ENCODE data around the gene SPPL3.

Gene SPPL3

DNA sequence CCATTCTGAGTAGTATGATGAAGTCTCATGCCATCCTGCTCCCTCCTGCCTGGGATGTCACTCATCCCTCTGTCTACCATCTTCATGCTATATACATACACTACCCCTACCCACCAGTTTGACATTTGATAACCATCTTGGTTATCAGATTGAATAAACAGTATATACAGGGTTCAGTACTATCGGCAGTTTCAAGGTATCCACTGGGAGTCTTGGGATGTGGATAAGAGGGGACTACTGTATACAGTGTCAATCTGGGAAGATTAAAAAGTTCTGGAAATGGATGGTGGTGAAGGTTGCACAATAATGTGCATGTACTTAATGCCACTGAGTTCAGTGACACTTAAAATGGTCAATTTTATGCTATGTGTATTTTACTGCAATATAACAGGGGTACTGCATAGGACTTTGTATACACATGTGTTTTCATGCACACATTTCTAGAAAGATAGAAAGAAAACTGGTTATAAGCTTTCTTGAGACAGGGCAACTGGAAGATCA lies 22.1 kb downstream of the SPPL3 start:
- no peak for TF ChIP-seq ZFX (IDR thresholded peaks at IDR 0.05)
- TF ChIP-seq, protein P1, sequence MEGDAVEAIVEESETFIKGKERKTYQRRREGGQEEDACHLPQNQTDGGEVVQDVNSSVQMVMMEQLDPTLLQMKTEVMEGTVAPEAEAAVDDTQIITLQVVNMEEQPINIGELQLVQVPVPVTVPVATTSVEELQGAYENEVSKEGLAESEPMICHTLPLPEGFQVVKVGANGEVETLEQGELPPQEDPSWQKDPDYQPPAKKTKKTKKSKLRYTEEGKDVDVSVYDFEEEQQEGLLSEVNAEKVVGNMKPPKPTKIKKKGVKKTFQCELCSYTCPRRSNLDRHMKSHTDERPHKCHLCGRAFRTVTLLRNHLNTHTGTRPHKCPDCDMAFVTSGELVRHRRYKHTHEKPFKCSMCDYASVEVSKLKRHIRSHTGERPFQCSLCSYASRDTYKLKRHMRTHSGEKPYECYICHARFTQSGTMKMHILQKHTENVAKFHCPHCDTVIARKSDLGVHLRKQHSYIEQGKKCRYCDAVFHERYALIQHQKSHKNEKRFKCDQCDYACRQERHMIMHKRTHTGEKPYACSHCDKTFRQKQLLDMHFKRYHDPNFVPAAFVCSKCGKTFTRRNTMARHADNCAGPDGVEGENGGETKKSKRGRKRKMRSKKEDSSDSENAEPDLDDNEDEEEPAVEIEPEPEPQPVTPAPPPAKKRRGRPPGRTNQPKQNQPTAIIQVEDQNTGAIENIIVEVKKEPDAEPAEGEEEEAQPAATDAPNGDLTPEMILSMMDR (conservative IDR thresholded peaks at IDR 0.05): no peak

DNA sequence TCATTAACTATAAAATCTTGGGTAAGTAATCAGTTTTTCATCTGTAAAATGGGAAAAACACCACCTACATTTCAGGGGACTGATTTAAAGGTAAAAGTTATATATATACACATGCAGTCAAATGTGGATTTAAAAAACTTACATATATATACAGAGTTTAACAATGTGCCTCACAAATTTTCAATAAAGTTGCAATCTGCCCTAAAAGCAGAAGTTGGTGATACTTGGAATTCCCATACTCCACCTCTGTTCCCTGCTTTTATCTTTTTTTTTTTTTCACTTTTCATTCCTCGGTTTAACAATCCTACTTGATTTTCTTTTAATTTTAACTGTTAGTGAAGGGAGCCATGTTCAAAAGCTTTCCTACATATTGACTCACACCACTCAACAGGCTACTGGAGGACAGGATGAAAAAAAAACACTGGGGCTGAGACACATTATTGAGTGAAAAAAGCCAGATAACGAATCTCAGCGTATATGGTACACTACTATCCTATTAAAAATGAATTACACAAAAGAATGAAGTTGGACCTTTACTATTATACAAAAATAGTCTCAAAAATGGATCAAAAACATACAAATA lies 24.3 kb downstream of the SPPL3 start:
- H3K27ac ChIP-seq: no peak overlapping the region
- TF ChIP-seq, protein P1 (conservative IDR thresholded peaks at IDR 0.05): no peak
- TF ChIP-seq ZFX (IDR thresholded peaks at IDR 0.05): no peak

More for the DNA sequence above, 22.1 kb downstream of the SPPL3 start:
- no peak overlapping the region for H3K27ac ChIP-seq

GRCh38 chr12:120879102-120879501 lies 25.1 kb downstream of the SPPL3 start:
- no peak for TF ChIP-seq ZFX (IDR thresholded peaks at IDR 0.05)
- no peak overlapping the region for H3K27ac ChIP-seq

DNA sequence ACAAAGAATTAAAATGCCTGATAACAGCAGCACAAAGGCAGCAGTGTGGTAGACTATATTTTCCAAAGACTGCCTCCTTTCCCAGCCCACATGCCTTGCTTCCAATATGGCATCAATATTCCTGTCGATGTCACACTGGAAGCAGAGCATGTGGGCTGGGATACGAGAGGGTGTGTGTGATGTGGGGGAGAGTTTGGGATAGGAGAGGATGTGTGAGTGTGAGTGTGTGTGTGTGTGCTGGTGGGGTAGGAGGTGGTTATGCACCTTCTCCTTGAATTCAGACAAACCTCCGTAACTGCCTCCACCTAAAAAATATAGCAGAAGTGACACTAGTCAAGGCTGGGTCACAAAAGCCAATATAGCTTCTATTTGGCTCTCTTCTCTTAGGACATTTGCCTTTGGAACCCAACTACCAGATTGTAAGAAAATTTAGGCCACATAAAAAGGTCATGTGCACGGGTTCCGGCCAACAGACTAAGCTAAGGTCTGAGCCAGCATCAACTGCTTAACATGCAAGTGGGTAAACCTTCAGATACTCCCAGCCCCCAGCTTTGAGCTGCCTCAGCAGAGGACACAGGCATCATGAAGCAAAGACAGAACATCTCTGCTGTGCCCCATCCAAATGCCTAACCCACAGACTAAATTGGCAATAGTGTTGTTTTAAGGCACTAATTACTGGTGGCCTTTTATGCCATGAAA lies 29.5 kb downstream of the SPPL3 start:
- H3K27ac ChIP-seq: no peak overlapping the region
- TF ChIP-seq, protein P1 (conservative IDR thresholded peaks at IDR 0.05): no peak
- no peak for TF ChIP-seq ZFX (IDR thresholded peaks at IDR 0.05)

- TF ChIP-seq, protein P1 (conservative IDR thresholded peaks at IDR 0.05): no peak
- TF ChIP-seq ZFX (IDR thresholded peaks at IDR 0.05): no peak
- no peak overlapping the region for H3K27ac ChIP-seq
These were observed 30.9 kb downstream of the SPPL3 start for GRCh38 chr12:120873226-120873625.

DNA sequence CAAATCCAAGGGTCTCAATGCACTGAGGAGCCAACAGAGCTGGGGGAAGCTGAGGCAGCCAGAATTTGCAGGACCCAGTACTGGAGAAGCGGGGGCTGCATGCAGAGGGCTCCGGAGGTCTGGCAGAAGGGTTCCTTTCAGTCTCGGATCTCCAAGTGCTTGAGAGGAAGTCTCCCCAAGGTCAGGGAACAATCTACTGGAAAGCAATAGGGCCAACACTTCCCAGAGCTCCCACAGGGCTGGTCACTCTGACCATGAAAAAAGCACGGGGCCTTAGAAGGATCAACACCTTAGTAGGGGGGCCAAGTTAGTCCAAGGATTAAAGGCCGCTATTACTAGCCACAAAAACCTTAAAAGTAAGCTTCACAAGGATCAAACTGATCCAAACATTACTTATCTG lies 31.7 kb downstream of the SPPL3 start:
- H3K27ac ChIP-seq: no peak overlapping the region
- no peak for TF ChIP-seq ZFX (IDR thresholded peaks at IDR 0.05)
- TF ChIP-seq, protein P1 (conservative IDR thresholded peaks at IDR 0.05): no peak

GRCh38 chr12:120870415-120870814 lies 33.7 kb downstream of the SPPL3 start:
- H3K27ac ChIP-seq: no peak overlapping the region
- TF ChIP-seq, protein P1 (conservative IDR thresholded peaks at IDR 0.05): no peak
- no peak for TF ChIP-seq ZFX (IDR thresholded peaks at IDR 0.05)

All from C4-2B (cell line).